ENCODE measurements around the gene HELZ.

- no peak for TF ChIP-seq POLR2A (IDR thresholded peaks at IDR 0.05)
- no peak for TF ChIP-seq CTCF (IDR thresholded peaks at IDR 0.05)
These were observed 2.5 kb upstream of the HELZ start for GRCh38 chr17:67247416-67247900.
